Neural cell (in vitro differentiated cells): ENCODE measurements around the gene SYT7. TPM values are rescaled to one million over a fixed set of nuclear protein-coding genes. Genes with fewer than 3 reads are reported as not detected.

Source experiments
- H2AFZ ChIP-seq: fragments of 200-600, 300-800 bp; sonication (generic), shearing (Covaris generic); 2 replicates; pipeline ENCODE4 v1.6.0; 2014; ENCODE audit warnings: low read depth, mild to moderate bottlenecking, antibody characterized with exemption, low read length, moderate library complexity
- H3F3A ChIP-seq: fragments of 200-600 bp; shearing (Covaris generic); 2 replicates; pipeline ENCODE4 v1.6.1; 2016; ENCODE audit warnings: mild to moderate bottlenecking, moderate library complexity, mixed read lengths, antibody characterized with exemption, low read length; ENCODE audit not compliant: insufficient read depth, poor library complexity, severe bottlenecking
- H3K27ac ChIP-seq: fragments of 200-600, 300-800 bp; sonication (generic), shearing (Covaris generic); 2 replicates; pipeline ENCODE4 v1.5.1; 2014; ENCODE audit warnings: mild to moderate bottlenecking, low read length, moderate library complexity
- H3K27me3 ChIP-seq: fragments of 300-800, 200-600 bp; sonication (generic), shearing (Covaris generic); 2 replicates; pipeline ENCODE4 v1.6.0; 2014; ENCODE audit warnings: mild to moderate bottlenecking, low read depth, low read length, moderate library complexity; ENCODE audit not compliant: insufficient read depth
- H3K36me3 ChIP-seq: fragments of 300-800, 200-600 bp; sonication (generic), shearing (Covaris generic); 2 replicates; pipeline ENCODE4 v1.5.1; 2014; ENCODE audit warnings: mild to moderate bottlenecking, antibody characterized with exemption, low read length, moderate library complexity; ENCODE audit not compliant: insufficient read depth
- H3K4me2 ChIP-seq: fragments of 300-800, 200-600 bp; sonication (generic), shearing (Covaris generic); 2 replicates; pipeline ENCODE4 v1.6.0; 2014; ENCODE audit warnings: mild to moderate bottlenecking, low read length
- H3K4me3 ChIP-seq: fragments of 300-800, 200-600 bp; sonication (generic), shearing (Covaris generic); 2 replicates; pipeline ENCODE4 v1.5.1; 2014; ENCODE audit warnings: mild to moderate bottlenecking, low read length, moderate library complexity
- H3K79me2 ChIP-seq: fragments of 200-600 bp; shearing (Covaris generic); replicated peaks from 2 replicates; pipeline ENCODE4 v1.6.0; 2014; ENCODE audit warnings: mild to moderate bottlenecking, low read length, moderate library complexity; ENCODE audit not compliant: insufficient read depth
- H3K9ac ChIP-seq: fragments of 300-800, 200-600 bp; sonication (generic), shearing (Covaris generic); 2 replicates; pipeline ENCODE4 v1.6.1; 2016; ENCODE audit warnings: mild to moderate bottlenecking, low read length, mixed read lengths
- H3K9me2 ChIP-seq: fragments of 200-600 bp; shearing (Covaris generic); 2 replicates; pipeline ENCODE4 v1.6.1; 2016; ENCODE audit warnings: mild to moderate bottlenecking, low read length, mixed read lengths; ENCODE audit not compliant: insufficient read depth
- H3K9me3 ChIP-seq: fragments of 200-600, 300-800 bp; sonication (generic), shearing (Covaris generic); 2 replicates; pipeline ENCODE4 v1.6.1; 2016; ENCODE audit warnings: mild to moderate bottlenecking, mixed run types, low read length, moderate library complexity, mixed read lengths
- H4K20me1 ChIP-seq: fragments of 200-600 bp; shearing (Covaris generic); 2 replicates; pipeline ENCODE4 v1.6.1; 2016; ENCODE audit warnings: mild to moderate bottlenecking, mixed run types; ENCODE audit not compliant: insufficient read depth
- EP300 ChIP-seq: fragments of 450-650 bp; conservative IDR thresholded peaks from 2 replicates; pipeline ENCODE4 v1.6.1; 2014; ENCODE audit warnings: antibody characterized with exemption, mild to moderate bottlenecking, moderate library complexity; ENCODE audit not compliant: poor library complexity, severe bottlenecking
- EZH2 ChIP-seq: fragments of 200-600, 300-800 bp; shearing (Covaris generic), sonication (generic); IDR thresholded peaks from 2 replicates; pipeline ENCODE4 v1.6.1; 2014; ENCODE audit warnings: antibody characterized with exemption, low read length, borderline replicate concordance, mild to moderate bottlenecking; ENCODE audit not compliant: insufficient read depth, poor library complexity, severe bottlenecking
- MXI1 ChIP-seq: fragments of 450-650 bp; conservative IDR thresholded peaks from 2 replicates; pipeline ENCODE4 v1.6.1; 2014; ENCODE audit warnings: antibody characterized with exemption, mild to moderate bottlenecking; ENCODE audit not compliant: poor library complexity, severe bottlenecking
- POLR2AphosphoS5 ChIP-seq: IDR thresholded peaks from 2 replicates; pipeline ENCODE4 v1.6.1; 2012
- RAD21 ChIP-seq: fragments of 450-650 bp; conservative IDR thresholded peaks from 2 replicates; pipeline ENCODE4 v1.6.1; 2014; ENCODE audit warnings: antibody characterized with exemption, mild to moderate bottlenecking, moderate library complexity
- SMC3 ChIP-seq: fragments of 450-650 bp; conservative IDR thresholded peaks from 2 replicates; pipeline ENCODE4 v1.6.1; 2014; ENCODE audit warnings: antibody characterized with exemption, mild to moderate bottlenecking, moderate library complexity; ENCODE audit not compliant: poor library complexity
- TAF1 ChIP-seq: IDR thresholded peaks from 2 replicates; pipeline ENCODE4 v1.6.1; 2012; ENCODE audit warnings: low read depth
- polyA plus RNA-seq: library from polyadenylated mRNA; depleted of rRNA; stranded (reverse); fragments of >200 nt; gene quantifications from 2 replicates; pipeline ENCODE4 v1.2.3, GENCODE V29; 2014
- TF ChIP-seq, protein P1 (sequence below): IDR thresholded peaks from 2 replicates; pipeline ENCODE4 v1.6.1; 2012; ENCODE audit warnings: borderline replicate concordance
- TF ChIP-seq, protein P2 (sequence below): fragments of 450-650 bp; IDR thresholded peaks from 2 replicates; pipeline ENCODE4 v1.5.1; 2014; ENCODE audit warnings: antibody characterized with exemption, mild to moderate bottlenecking, moderate library complexity; ENCODE audit not compliant: poor library complexity, severe bottlenecking

SYT7 gene
- polyA plus RNA-seq, 1 donor from 2014 or later = 14.0 TPM

DNA sequence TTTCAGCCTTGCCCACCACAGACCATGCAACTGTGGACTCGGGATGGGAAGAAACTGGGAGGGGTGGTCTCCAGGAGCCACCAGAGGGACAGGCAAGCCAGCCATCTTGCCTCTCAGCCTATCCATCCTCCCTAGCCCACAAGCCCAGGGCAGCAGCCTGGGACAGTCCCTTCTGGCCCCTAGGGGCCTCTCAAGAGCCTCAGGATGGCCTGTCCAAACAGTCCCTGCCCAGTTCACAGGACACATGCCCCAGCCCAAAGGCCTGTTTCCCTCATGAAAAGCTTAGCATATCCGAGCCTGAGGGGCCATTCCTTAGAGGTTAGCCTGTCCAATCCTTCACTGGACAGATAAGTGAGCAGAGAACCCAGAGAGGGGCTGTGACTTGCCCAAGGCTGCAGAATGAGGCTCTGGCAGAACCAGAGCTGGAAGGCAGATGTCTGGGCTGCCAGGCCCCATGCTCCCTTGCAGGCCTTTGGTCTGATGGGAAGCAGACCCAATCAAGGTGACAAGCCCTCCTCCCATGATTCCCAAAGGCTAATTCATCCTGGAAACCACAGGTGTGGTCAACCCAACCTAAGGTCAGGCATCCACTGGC lies 44.1 kb downstream of the SYT7 start:
- no peak overlapping the region for H3K27ac ChIP-seq
- no peaks in the 10 kb centered on the region for H3K79me2 ChIP-seq
- TF ChIP-seq TAF1 (no peak), EP300 (no peak), SMC3 (no peak), POLR2AphosphoS5 (no peak), RAD21 (no peak), MXI1 (no peak), EZH2 (no peak)
- TF ChIP-seq, protein P1, sequence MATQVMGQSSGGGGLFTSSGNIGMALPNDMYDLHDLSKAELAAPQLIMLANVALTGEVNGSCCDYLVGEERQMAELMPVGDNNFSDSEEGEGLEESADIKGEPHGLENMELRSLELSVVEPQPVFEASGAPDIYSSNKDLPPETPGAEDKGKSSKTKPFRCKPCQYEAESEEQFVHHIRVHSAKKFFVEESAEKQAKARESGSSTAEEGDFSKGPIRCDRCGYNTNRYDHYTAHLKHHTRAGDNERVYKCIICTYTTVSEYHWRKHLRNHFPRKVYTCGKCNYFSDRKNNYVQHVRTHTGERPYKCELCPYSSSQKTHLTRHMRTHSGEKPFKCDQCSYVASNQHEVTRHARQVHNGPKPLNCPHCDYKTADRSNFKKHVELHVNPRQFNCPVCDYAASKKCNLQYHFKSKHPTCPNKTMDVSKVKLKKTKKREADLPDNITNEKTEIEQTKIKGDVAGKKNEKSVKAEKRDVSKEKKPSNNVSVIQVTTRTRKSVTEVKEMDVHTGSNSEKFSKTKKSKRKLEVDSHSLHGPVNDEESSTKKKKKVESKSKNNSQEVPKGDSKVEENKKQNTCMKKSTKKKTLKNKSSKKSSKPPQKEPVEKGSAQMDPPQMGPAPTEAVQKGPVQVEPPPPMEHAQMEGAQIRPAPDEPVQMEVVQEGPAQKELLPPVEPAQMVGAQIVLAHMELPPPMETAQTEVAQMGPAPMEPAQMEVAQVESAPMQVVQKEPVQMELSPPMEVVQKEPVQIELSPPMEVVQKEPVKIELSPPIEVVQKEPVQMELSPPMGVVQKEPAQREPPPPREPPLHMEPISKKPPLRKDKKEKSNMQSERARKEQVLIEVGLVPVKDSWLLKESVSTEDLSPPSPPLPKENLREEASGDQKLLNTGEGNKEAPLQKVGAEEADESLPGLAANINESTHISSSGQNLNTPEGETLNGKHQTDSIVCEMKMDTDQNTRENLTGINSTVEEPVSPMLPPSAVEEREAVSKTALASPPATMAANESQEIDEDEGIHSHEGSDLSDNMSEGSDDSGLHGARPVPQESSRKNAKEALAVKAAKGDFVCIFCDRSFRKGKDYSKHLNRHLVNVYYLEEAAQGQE = no peak
- TF ChIP-seq, protein P2, sequence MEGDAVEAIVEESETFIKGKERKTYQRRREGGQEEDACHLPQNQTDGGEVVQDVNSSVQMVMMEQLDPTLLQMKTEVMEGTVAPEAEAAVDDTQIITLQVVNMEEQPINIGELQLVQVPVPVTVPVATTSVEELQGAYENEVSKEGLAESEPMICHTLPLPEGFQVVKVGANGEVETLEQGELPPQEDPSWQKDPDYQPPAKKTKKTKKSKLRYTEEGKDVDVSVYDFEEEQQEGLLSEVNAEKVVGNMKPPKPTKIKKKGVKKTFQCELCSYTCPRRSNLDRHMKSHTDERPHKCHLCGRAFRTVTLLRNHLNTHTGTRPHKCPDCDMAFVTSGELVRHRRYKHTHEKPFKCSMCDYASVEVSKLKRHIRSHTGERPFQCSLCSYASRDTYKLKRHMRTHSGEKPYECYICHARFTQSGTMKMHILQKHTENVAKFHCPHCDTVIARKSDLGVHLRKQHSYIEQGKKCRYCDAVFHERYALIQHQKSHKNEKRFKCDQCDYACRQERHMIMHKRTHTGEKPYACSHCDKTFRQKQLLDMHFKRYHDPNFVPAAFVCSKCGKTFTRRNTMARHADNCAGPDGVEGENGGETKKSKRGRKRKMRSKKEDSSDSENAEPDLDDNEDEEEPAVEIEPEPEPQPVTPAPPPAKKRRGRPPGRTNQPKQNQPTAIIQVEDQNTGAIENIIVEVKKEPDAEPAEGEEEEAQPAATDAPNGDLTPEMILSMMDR = no peak

DNA sequence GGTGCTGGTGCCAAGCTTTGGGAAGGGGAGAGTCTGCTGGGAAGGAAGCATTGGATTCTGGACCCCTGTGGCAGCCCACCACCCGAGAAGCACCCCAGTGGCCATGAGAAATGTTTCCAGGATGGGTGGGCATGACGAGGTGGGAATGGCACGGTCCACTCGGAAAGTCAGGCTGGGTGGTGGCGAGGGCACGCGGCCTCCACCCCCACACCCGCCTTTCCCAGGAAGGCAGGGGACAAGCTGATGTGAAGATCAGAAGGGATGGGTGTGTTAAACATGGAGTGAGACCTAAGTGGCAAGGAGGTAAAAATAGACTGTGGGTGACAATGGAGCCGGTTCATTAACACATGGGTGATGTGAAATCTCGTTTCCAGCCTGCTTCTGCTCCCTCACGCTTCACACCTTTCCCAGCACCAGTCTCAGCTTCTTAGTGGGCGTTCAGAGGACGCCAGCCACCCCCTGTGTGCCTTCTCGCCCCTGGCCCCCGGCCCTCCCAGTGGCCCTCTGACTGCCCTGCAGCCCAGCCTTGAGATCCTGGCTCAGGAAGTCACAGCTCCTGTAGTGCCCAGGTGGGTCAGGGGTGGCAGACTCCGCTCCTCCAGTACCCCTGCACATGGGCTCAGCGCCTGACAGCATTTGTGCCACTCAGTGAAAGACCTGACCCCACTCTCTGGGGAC lies 44.7 kb downstream of the SYT7 start:
- H3K36me3 ChIP-seq = no peaks in the 10 kb centered on the region
- no peaks in the 10 kb centered on the region for H4K20me1 ChIP-seq
- no peaks in the 10 kb centered on the region for H3K79me2 ChIP-seq
- no peaks in the 10 kb centered on the region for H3K9me2 ChIP-seq
- H3K27ac ChIP-seq = no peak overlapping the region
- H3K4me3 ChIP-seq = no peak overlapping the region
- H2AFZ ChIP-seq = no peak overlapping the region
- TF ChIP-seq SMC3 (no peak), EZH2 (no peak)
- TF ChIP-seq, protein P1 = no peak
- TF ChIP-seq, protein P2 = no peak
- no peaks in the 10 kb centered on the region for H3F3A ChIP-seq
- no peaks in the 10 kb centered on the region for H3K27me3 ChIP-seq
- no peaks in the 10 kb centered on the region for H3K9me3 ChIP-seq
- H3K4me2 ChIP-seq = no peak overlapping the region
- no peak overlapping the region for H3K9ac ChIP-seq

More for the DNA sequence above, 44.1 kb downstream of the SYT7 start:
- H3K9me3 ChIP-seq = no peaks in the 10 kb centered on the region
- no peaks in the 10 kb centered on the region for H3K36me3 ChIP-seq
- no peak overlapping the region for H3K4me3 ChIP-seq
- no peaks in the 10 kb centered on the region for H3K27me3 ChIP-seq
- no peaks in the 10 kb centered on the region for H3F3A ChIP-seq
- H3K9me2 ChIP-seq = no peaks in the 10 kb centered on the region
- H3K9ac ChIP-seq = no peak overlapping the region
- no peaks in the 10 kb centered on the region for H4K20me1 ChIP-seq
- H2AFZ ChIP-seq = no peak overlapping the region
- H3K4me2 ChIP-seq = no peak overlapping the region
